ENCODE results near the gene PYDC2. TPM values are rescaled to one million over a fixed set of nuclear protein-coding genes. Genes with fewer than 3 reads are reported as not detected.

The PYDC2 gene
- total RNA-seq, 2 experiments from 2014 or later, result not detected

DNA sequence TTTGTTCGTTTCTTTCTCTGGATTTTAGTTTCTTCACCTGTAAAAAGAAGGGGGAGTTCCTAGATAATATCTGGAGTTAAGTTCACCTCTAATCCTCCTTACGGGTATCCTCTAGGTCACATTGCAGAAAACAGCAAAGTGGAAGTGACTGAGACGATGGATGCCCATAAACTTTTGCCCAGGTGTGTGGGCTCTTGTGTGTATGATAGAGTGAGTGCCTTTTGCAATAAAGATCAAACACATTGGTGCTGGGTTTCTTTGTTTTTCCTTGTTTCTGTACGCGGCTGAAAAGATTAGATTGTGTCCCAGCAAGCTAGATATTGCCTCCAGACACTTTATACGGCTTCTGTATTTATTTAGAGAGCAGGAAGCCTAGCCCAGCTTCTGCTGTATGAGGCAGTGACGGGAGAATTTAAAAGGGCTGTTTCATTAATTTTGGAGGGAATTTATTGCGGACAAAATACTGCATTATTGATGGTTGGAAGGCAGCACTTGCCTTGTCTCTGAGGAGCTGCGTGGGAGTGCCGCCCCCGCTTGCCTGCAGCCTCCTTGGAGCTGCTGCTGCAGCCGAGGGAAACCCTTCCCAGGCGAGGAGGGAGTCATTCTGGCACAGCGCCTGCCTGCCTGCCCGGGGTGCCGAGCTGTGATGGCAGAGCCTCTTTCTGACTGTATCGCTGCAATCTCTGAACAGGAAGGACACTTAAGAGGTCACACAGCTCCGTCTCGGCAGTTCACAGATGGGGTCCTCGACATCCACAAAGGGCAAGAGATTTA is 38.5 kb downstream of the PYDC2 start:
- no peaks in the 10 kb centered on the region for H3K27me3 ChIP-seq (ENCODE audit: control insufficient read depth in 1 of 2, insufficient read depth in 2 of 2, low read length in 2 of 2)
- POLR2A ChIA-PET, result no interaction called here
- TF ChIP-seq, protein P1, sequence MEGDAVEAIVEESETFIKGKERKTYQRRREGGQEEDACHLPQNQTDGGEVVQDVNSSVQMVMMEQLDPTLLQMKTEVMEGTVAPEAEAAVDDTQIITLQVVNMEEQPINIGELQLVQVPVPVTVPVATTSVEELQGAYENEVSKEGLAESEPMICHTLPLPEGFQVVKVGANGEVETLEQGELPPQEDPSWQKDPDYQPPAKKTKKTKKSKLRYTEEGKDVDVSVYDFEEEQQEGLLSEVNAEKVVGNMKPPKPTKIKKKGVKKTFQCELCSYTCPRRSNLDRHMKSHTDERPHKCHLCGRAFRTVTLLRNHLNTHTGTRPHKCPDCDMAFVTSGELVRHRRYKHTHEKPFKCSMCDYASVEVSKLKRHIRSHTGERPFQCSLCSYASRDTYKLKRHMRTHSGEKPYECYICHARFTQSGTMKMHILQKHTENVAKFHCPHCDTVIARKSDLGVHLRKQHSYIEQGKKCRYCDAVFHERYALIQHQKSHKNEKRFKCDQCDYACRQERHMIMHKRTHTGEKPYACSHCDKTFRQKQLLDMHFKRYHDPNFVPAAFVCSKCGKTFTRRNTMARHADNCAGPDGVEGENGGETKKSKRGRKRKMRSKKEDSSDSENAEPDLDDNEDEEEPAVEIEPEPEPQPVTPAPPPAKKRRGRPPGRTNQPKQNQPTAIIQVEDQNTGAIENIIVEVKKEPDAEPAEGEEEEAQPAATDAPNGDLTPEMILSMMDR (IDR thresholded peaks at IDR 0.05), result no peak
- Mint-ChIP-seq H3K27me3 (no peaks in the 10 kb centered on the region), H3K4me1 (ENCODE audit: low read depth) (no peaks in the 10 kb centered on the region), H3K36me3 (ENCODE audit: low read depth) (no peaks in the 10 kb centered on the region), H3K27ac (no peak overlapping the region), H3K9me3 (no peaks in the 10 kb centered on the region), H3K4me3 (no peak overlapping the region)
- peaks cover 0 to 4% of the 10 kb centered on the region in 2 experiments for H3K9me3 ChIP-seq (ENCODE audit: control insufficient read depth in 1 of 2, insufficient read depth in 1 of 2, low read length in 2 of 2)
- ATAC-seq (ENCODE audit: poor library complexity) (no peak), DNase-seq (no peak)
- H3K4me1 ChIP-seq (ENCODE audit: insufficient read depth, low read length), result no peaks in the 10 kb centered on the region
- no peaks in the 10 kb centered on the region for H3K36me3 ChIP-seq (ENCODE audit: insufficient read depth, low read length)
- intact Hi-C loops (cut with DNase I, micrococcal nuclease), result no loop called here
- H3K27ac ChIP-seq (ENCODE audit: low read depth in 1 of 2, low read length in 2 of 2), result no peak overlapping the region
- CTCF ChIA-PET, result no interaction called here
- no peak overlapping the region for H3K4me3 ChIP-seq (ENCODE audit: low read length)

DNA sequence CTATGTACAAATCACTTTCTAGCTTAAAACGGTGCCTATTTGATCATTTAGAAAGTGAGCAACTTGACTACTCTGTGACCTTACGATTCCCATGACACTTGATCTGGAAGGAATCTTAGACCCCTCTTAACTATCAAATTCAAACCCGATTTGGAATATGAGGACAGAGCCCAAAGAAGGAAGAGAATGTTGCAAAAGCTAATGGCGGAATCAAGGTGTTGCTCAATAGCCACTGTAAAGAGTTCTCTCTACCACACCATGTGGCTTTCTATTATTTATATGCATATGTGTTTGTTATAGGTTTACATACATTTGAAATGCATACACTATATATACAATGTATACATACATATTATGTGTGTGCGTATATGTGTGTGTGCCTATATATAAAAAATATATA is 39.9 kb downstream of the PYDC2 start:
- POLR2A ChIA-PET, result no interaction called here
- Mint-ChIP-seq H3K27me3 (no peaks in the 10 kb centered on the region), H3K9me3 (no peaks in the 10 kb centered on the region), H3K27ac (no peak overlapping the region), H3K4me1 (ENCODE audit: low read depth) (no peaks in the 10 kb centered on the region), H3K4me3 (no peak overlapping the region), H3K36me3 (ENCODE audit: low read depth) (no peaks in the 10 kb centered on the region)
- Histone ChIP-seq H3K27me3 (ENCODE audit: control insufficient read depth in 1 of 2, insufficient read depth in 2 of 2, low read length in 2 of 2) (no peaks in the 10 kb centered on the region), H3K4me1 (ENCODE audit: insufficient read depth, low read length) (no peaks in the 10 kb centered on the region), H3K27ac (ENCODE audit: low read depth in 1 of 2, low read length in 2 of 2) (no peak overlapping the region), H3K4me3 (ENCODE audit: low read length) (no peak overlapping the region), H3K9me3 (ENCODE audit: control insufficient read depth in 1 of 2, insufficient read depth in 1 of 2, low read length in 2 of 2) (peaks cover 0 to 4% of the 10 kb centered on the region in 2 experiments), H3K36me3 (ENCODE audit: insufficient read depth, low read length) (no peaks in the 10 kb centered on the region)
- intact Hi-C loops (cut with DNase I, micrococcal nuclease), result no loop called here
- CTCF ChIA-PET, result no interaction called here
- ATAC-seq (ENCODE audit: poor library complexity), result no peak
- TF ChIP-seq, protein P1 (IDR thresholded peaks at IDR 0.05), result no peak
- no peak for DNase-seq

DNA sequence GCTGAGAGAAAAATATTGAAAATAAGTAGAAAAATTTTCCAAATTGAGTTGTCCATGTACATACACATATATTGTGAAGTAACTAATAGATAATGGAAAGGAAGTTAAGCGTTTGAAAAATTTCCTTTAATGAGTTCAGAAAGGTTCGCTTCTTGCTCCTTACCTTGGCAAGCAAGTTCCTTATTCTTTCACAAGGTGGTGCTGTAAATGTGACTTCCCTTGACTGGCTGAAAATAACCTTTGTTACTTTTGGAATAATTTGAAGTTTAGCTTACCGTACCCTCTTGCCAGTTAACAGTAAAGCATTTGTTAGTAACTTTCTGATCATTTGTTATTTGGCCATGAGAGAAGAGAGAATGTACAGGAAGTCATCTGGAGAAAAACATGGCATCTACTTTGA is 41.6 kb downstream of the PYDC2 start:
- H3K9me3 ChIP-seq (ENCODE audit: control insufficient read depth in 1 of 2, insufficient read depth in 1 of 2, low read length in 2 of 2), result peaks cover 0 to 4% of the 10 kb centered on the region in 2 experiments
- Mint-ChIP-seq H3K27me3 (no peaks in the 10 kb centered on the region), H3K9me3 (no peaks in the 10 kb centered on the region), H3K4me1 (ENCODE audit: low read depth) (no peaks in the 10 kb centered on the region), H3K4me3 (no peak overlapping the region), H3K36me3 (ENCODE audit: low read depth) (no peaks in the 10 kb centered on the region), H3K27ac (no peak overlapping the region)
- TF ChIP-seq, protein P1 (IDR thresholded peaks at IDR 0.05), result no peak
- no peak for ATAC-seq (ENCODE audit: poor library complexity)
- intact Hi-C loops (cut with DNase I, micrococcal nuclease), result no loop called here
- no peaks in the 10 kb centered on the region for H3K27me3 ChIP-seq (ENCODE audit: control insufficient read depth in 1 of 2, insufficient read depth in 2 of 2, low read length in 2 of 2)
- ChIA-PET POLR2A (no interaction called here), CTCF (no interaction called here)
- H3K4me3 ChIP-seq (ENCODE audit: low read length), result no peak overlapping the region
- no peaks in the 10 kb centered on the region for H3K36me3 ChIP-seq (ENCODE audit: insufficient read depth, low read length)
- DNase-seq, result no peak
- H3K27ac ChIP-seq (ENCODE audit: low read depth in 1 of 2, low read length in 2 of 2), result no peak overlapping the region
- H3K4me1 ChIP-seq (ENCODE audit: insufficient read depth, low read length), result no peaks in the 10 kb centered on the region
